Measurements from ENCODE around the gene MARVELD1.

MARVELD1 gene

DNA sequence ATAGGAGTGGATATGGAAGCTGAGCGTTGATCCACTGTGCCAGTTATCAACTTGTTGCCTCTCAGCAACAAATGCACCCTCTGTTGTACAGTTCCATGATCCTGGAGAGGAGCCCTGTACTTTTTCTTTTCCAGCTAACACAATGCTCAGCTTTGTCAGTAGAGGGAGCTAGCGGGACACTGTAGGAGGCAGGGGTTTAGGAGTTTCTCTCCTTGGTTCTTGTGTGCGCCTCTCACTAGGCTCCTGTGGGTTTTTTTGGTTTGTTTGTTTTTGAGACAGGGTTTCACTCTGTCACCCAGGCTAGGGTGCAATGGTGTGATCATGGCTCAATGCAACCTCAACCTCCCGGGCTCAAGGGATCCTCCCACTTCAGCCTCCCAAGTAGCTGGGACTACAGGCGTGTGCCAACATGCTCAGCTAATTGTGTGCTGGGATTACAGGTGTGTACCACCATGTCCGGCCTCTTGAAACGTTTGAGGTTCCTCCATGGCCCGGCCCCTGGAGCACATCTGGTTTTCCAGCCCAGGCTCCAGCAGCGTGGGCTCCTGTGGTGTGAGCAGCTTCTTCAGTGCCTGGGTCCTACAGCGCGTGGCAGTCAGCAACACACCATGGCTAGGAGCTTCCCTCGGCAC lies 12.0 kb upstream of the MARVELD1 start:
- TF ChIP-seq, protein P1, sequence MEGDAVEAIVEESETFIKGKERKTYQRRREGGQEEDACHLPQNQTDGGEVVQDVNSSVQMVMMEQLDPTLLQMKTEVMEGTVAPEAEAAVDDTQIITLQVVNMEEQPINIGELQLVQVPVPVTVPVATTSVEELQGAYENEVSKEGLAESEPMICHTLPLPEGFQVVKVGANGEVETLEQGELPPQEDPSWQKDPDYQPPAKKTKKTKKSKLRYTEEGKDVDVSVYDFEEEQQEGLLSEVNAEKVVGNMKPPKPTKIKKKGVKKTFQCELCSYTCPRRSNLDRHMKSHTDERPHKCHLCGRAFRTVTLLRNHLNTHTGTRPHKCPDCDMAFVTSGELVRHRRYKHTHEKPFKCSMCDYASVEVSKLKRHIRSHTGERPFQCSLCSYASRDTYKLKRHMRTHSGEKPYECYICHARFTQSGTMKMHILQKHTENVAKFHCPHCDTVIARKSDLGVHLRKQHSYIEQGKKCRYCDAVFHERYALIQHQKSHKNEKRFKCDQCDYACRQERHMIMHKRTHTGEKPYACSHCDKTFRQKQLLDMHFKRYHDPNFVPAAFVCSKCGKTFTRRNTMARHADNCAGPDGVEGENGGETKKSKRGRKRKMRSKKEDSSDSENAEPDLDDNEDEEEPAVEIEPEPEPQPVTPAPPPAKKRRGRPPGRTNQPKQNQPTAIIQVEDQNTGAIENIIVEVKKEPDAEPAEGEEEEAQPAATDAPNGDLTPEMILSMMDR (IDR thresholded peaks at IDR 0.05; ENCODE audit: low read depth, low read length): peak; percentile 97
- no peak for DNase-seq (ENCODE audit: extremely low read depth, low read depth)

DNA sequence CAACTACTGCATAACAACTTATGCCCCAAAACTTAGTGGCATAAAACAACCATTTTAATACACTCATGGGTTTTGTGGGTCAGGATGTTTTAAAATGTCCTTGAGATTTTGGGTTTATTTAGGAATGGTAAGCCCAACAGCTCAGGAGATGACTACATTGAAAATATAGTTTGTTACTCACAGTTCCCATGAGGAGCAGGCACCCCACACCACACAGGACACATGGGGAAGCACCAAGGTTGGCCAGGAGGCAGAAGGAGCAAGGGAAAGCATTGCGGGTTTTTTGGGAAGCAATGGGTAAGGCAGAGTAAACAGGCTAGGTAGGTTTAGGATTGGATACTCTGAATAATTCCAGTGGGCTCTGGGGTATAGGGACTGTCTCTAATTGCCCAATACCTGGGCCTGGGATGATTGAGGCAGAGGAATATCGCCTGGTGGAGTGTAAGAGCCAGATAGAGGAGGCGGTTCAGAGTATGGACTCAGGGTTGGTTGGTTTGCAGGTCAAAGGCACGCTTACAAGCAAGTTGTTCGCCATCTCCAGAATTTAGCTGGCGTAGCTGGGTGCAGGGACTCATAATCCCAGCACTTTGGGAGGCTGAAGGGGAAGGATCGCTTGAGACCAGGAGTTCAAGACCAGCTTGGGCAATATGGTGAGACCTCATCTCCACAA lies 10.0 kb upstream of the MARVELD1 start:
- no peak for DNase-seq (ENCODE audit: extremely low read depth, low read depth)
- TF ChIP-seq, protein P1 (IDR thresholded peaks at IDR 0.05; ENCODE audit: low read depth, low read length): no peak

DNA sequence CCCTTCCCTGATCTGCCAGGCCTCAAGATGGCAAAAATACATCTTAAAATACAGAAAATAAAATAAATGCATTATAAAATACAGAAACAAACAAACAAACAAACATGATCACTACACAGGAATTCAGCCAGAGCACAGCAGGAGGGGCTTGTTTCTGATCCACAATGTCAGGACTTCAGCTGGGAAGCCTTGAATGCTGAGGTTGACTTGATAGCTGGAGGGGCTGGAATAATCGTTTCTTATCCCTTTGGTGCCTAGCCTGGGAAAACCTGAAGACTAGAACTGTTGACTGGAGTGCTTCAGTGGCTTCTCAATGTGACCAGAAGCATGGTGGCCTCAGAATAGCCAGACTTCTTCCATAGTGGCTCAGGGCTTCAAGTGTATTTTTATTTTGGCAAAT lies 9.2 kb upstream of the MARVELD1 start:
- no peak for DNase-seq (ENCODE audit: extremely low read depth, low read depth)
- TF ChIP-seq, protein P1 (IDR thresholded peaks at IDR 0.05; ENCODE audit: low read depth, low read length): no peak

DNA sequence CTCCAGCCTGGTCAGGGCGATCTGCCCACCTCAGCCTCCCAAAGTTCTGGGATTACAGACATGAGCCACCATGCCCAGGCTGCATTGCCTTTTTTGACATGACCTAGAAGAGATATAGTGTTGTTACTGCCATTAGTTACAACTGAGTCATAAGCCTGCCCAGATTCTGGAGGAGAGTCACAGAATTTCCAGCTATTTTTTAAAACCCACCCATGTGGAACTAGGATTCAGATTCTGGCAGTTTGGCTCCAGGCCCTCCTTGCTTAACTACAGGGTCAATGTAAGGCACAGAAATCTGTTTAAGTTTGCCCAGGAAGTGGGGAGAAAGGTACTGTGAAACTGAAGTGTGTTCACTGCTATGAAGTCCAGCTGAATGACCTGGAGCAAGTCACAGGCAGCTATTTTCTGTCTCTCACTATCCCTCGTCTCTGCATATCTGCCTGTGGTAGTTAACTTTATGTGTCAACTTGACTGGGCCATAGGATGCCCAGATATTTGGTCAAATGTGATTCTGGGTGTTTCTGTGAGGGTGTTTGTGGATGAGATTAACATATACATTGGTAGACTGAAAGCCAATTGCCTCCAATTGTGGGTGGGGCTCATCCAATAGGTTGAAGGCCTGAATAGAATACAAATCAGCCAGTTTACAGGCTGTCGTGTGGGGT lies 8.4 kb upstream of the MARVELD1 start:
- TF ChIP-seq, protein P1 (IDR thresholded peaks at IDR 0.05; ENCODE audit: low read depth, low read length): no peak
- DNase-seq (ENCODE audit: extremely low read depth, low read depth): no peak

DNA sequence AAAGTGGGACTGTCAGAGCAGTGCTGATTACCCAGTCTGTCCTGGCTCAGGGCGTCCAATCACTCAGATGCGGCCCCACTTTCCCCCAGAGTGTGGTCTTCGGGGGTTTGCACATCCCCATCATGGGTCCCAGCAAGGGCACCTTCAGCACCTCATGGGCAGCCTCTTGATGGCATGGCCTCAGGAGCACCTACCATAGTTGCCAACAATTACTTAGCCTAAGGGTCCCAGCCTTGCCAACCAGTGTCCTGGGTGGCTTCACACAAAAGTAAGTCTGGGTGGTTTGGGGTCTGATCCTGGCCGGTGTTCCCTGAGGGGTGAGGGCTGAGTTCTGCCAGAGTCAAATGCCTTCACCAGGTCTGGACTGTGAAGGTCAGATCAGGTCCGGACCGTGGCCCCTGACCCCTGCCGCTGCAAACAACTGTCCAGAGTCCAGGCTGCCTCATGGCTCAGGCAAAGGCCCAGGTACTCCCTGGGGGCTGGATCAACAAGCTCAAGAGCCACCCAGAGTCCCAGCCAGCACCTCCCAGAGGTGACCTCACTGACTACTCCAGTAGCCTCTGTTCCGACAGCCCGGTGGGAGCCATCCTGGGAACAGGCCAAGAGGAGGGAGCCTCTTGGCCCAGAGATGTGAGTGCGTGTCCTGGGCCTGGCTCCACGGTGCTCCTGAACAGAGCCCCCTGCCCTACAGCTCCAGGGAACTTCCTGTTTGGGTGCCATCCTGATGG lies 6.2 kb upstream of the MARVELD1 start:
- TF ChIP-seq, protein P1 (IDR thresholded peaks at IDR 0.05; ENCODE audit: low read depth, low read length): no peak
- DNase-seq (ENCODE audit: extremely low read depth, low read depth): no peak

DNA sequence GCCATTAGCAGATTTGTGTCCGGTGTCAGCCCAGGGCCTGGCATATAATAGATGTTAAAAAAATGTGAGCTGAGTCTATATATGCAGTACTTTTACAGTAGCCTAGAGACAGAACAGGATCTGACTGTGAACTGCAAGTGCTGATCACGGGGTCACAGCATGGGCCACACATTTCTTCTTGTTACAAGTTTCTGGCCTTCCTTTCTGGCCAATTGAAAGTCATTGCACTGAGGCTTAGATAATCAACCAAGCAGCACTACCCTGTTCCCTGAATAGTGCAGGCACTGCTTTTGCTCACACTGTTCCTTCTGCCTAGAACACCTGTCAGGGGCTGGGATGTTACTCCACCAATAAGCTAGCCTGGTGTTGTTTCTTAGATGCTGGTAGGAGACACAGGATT lies 5.4 kb upstream of the MARVELD1 start:
- TF ChIP-seq, protein P1 (IDR thresholded peaks at IDR 0.05; ENCODE audit: low read depth, low read length): no peak
- DNase-seq (ENCODE audit: extremely low read depth, low read depth): no peak
